DOHH2 (cell line): ENCODE data around the gene TSHZ2.

Source experiments
- CTCF ChIP-seq: fragments of 200-600 bp; sonication (generic); IDR thresholded peaks from one replicate; pipeline ENCODE4 v1.5.1; 2014; ENCODE audit warnings: antibody characterized with exemption, mild to moderate bottlenecking, low read depth, low read length; ENCODE audit not compliant: poor library complexity, severe bottlenecking
- EZH2phosphoT487 ChIP-seq: fragments of 200-600 bp; sonication (generic); IDR thresholded peaks from 2 replicates; pipeline ENCODE4 v1.6.1; 2017; ENCODE audit warnings: borderline replicate concordance, mild to moderate bottlenecking, antibody characterized with exemption, low read length, moderate library complexity, mixed read lengths

- TF ChIP-seq CTCF (no peak), EZH2phosphoT487 (no peak)
Measured at GRCh38 chr20:53283597-53283996, 311.4 kb downstream of the TSHZ2 start.
